Measurements from ENCODE around the gene GSE1. TPM values are rescaled to one million over a fixed set of nuclear protein-coding genes. Genes with fewer than 3 reads are reported as not detected.

GSE1 gene
- total and polyA plus RNA-seq, 2 of the 13 experiments (the other 11 are each of a cell fraction or from before 2014, with no cell fraction given), result 16.1 to 31.2 TPM

DNA sequence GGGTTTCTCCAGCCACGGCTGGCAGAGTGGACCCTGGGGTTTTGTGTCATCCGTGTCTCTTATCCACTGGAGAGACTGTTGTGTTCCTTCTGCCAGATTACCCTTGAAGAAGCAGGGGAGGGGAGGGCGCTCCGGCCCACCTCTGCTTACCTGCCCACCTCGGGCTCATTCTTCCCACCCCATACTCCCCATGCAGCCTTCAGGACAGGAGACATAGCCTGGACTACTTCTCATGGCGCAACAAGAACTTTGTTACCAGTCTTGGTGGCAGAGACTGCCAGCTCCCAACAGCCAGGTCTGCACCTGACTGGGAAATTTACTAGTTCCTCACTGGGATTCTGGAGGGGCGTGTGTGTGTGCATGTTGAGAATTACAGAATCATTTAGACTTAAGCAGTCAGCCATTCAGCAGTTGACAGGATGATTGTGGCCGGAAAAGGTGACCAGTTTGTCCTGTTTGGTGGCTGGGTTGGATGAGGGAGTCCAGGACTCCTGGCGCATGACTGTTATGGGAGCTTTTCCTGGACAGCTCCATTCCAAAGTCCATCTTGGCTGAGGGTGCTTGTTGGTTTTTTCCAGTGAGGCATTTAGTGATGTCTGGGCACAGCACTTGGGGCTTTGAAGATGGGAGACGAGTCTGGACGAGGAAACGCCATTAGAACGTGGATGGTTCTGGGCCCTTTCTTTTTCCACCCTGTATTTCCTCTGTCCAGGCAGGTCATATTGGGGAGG, 8.7 kb downstream of the GSE1 start (continued):
- TF ChIP-seq, protein P1, sequence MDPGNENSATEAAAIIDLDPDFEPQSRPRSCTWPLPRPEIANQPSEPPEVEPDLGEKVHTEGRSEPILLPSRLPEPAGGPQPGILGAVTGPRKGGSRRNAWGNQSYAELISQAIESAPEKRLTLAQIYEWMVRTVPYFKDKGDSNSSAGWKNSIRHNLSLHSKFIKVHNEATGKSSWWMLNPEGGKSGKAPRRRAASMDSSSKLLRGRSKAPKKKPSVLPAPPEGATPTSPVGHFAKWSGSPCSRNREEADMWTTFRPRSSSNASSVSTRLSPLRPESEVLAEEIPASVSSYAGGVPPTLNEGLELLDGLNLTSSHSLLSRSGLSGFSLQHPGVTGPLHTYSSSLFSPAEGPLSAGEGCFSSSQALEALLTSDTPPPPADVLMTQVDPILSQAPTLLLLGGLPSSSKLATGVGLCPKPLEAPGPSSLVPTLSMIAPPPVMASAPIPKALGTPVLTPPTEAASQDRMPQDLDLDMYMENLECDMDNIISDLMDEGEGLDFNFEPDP (CRISPR knock-in tag; conservative IDR thresholded peaks at IDR 0.05), result no peak
- no peak for TF ChIP-seq ZNF781 (CRISPR knock-in tag; IDR thresholded peaks at IDR 0.05; ENCODE audit: borderline replicate concordance, not compliant biosample characterization)
- TF ChIP-seq ZNF232 (CRISPR knock-in tag; IDR thresholded peaks at IDR 0.05; ENCODE audit: borderline replicate concordance), result peak; percentile 23; the same call in 1 of the 2 replicates
- TF ChIP-seq ONECUT2 (CRISPR knock-in tag; IDR thresholded peaks at IDR 0.05), result no peak
- TF ChIP-seq GLI4 (CRISPR knock-in tag; IDR thresholded peaks at IDR 0.05; ENCODE audit: borderline replicate concordance), result no peak
- TF ChIP-seq STAG1 (CRISPR knock-in tag; IDR thresholded peaks at IDR 0.05), result no peak
- 0 out of 2 replicates have a peak, but pooled peaks have one; percentile 43 for TF ChIP-seq SALL2 (CRISPR knock-in tag; IDR thresholded peaks at IDR 0.05)
- TF ChIP-seq KDM5B (CRISPR knock-in tag; IDR thresholded peaks at IDR 0.05; ENCODE audit: borderline replicate concordance), result no peak
- peak; percentile 63; the same call in 1 of the 2 replicates for TF ChIP-seq NFKB2 (CRISPR knock-in tag; IDR thresholded peaks at IDR 0.05; ENCODE audit: borderline replicate concordance)
- TF ChIP-seq, protein P2, sequence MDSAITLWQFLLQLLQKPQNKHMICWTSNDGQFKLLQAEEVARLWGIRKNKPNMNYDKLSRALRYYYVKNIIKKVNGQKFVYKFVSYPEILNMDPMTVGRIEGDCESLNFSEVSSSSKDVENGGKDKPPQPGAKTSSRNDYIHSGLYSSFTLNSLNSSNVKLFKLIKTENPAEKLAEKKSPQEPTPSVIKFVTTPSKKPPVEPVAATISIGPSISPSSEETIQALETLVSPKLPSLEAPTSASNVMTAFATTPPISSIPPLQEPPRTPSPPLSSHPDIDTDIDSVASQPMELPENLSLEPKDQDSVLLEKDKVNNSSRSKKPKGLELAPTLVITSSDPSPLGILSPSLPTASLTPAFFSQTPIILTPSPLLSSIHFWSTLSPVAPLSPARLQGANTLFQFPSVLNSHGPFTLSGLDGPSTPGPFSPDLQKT (CRISPR knock-in tag; IDR thresholded peaks at IDR 0.05; ENCODE audit: borderline replicate concordance), result no peak
- no peak for TF ChIP-seq MZF1 (CRISPR knock-in tag; IDR thresholded peaks at IDR 0.05; ENCODE audit: borderline replicate concordance)
- no peak; the same call in 1 of the 2 replicates for TF ChIP-seq SIX4 (CRISPR knock-in tag; IDR thresholded peaks at IDR 0.05)
- TF ChIP-seq, protein P3, sequence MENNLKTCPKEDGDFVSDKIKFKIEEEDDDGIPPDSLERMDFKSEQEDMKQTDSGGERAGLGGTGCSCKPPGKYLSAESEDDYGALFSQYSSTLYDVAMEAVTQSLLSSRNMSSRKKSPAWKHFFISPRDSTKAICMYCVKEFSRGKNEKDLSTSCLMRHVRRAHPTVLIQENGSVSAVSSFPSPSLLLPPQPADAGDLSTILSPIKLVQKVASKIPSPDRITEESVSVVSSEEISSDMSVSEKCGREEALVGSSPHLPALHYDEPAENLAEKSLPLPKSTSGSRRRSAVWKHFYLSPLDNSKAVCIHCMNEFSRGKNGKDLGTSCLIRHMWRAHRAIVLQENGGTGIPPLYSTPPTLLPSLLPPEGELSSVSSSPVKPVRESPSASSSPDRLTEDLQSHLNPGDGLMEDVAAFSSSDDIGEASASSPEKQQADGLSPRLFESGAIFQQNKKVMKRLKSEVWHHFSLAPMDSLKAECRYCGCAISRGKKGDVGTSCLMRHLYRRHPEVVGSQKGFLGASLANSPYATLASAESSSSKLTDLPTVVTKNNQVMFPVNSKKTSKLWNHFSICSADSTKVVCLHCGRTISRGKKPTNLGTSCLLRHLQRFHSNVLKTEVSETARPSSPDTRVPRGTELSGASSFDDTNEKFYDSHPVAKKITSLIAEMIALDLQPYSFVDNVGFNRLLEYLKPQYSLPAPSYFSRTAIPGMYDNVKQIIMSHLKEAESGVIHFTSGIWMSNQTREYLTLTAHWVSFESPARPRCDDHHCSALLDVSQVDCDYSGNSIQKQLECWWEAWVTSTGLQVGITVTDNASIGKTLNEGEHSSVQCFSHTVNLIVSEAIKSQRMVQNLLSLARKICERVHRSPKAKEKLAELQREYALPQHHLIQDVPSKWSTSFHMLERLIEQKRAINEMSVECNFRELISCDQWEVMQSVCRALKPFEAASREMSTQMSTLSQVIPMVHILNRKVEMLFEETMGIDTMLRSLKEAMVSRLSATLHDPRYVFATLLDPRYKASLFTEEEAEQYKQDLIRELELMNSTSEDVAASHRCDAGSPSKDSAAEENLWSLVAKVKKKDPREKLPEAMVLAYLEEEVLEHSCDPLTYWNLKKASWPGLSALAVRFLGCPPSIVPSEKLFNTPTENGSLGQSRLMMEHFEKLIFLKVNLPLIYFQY (CRISPR knock-in tag; IDR thresholded peaks at IDR 0.05; ENCODE audit: borderline replicate concordance), result no peak
- TF ChIP-seq, protein P4, sequence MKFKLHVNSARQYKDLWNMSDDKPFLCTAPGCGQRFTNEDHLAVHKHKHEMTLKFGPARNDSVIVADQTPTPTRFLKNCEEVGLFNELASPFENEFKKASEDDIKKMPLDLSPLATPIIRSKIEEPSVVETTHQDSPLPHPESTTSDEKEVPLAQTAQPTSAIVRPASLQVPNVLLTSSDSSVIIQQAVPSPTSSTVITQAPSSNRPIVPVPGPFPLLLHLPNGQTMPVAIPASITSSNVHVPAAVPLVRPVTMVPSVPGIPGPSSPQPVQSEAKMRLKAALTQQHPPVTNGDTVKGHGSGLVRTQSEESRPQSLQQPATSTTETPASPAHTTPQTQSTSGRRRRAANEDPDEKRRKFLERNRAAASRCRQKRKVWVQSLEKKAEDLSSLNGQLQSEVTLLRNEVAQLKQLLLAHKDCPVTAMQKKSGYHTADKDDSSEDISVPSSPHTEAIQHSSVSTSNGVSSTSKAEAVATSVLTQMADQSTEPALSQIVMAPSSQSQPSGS (CRISPR knock-in tag; IDR thresholded peaks at IDR 0.05), result peak; percentile 46
- no peak for TF ChIP-seq HDAC6 (IDR thresholded peaks at IDR 0.05; ENCODE audit: low read depth, low read length)
- TF ChIP-seq PHB2 (IDR thresholded peaks at IDR 0.05; ENCODE audit: partially characterized antibody), result no peak
- TF ChIP-seq ZNF101 (CRISPR knock-in tag; IDR thresholded peaks at IDR 0.05; ENCODE audit: borderline replicate concordance, low read depth), result no peak
- no peak for TF ChIP-seq POLR2A (IDR thresholded peaks at IDR 0.05; ENCODE audit: insufficient read depth in 1 of 2, low read depth in 2 of 2, low read length in 2 of 2)
- peak; percentile 64; the same call in 1 of the 2 replicates for TF ChIP-seq TBX2 (CRISPR knock-in tag; IDR thresholded peaks at IDR 0.05; ENCODE audit: borderline replicate concordance)
- TF ChIP-seq ZNF788 (CRISPR knock-in tag; IDR thresholded peaks at IDR 0.05; ENCODE audit: borderline replicate concordance), result peak; percentile 60; the same call in 1 of the 2 replicates
- no peak for TF ChIP-seq SRSF9 (IDR thresholded peaks at IDR 0.05; ENCODE audit: borderline replicate concordance, insufficient read depth, low read depth, low read length, poor library complexity, severe bottlenecking)
